ENCODE results near the gene XPR1.

Gene XPR1

DNA sequence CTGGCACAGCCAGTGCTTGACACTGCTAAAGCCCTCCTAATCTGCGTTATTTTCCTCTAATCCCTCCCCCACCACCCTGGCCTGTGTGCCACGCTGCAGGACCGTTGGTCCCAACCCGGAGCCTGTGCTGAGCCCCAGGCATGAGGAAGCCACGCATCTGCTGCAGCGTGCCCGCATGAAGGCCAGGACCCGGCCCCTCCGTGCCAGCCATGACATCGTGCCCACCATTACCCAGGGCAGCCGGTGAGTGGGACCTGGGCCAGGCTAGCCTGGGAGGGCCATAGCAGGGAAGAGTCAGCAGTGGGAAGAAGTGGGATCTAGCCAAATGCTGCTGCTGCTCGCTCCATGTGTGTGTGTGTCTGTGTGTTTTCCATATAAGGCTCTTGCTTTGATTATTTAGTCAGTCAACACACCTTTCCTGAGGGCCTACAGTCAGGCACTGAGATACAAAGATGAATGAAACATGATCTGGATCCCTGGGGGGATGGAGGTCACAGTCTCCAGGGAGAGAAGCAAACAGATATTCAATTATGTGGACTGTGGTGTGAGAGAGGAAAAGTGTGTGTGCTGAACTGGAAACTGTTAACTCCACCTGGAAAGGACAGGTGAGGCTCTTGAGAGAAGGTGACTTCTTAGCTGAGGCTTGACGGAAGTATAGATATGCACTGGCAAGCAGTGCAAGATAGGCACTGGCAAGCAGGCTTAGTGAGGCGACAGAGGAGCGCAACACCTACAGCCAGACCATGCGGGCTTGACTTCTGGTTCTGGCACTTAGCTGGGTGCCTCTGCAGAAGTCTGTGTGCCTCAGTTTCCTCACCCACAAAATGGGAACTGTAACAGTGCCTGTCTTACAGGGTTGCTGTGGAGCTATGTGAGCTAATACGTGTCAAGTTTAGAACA, 296.8 kb downstream of the XPR1 start:
- no peak for DNase-seq (ENCODE audit: low read depth, low spot score)
- H3K4me3 ChIP-seq (ENCODE audit: low read length): no peak overlapping the region

DNA sequence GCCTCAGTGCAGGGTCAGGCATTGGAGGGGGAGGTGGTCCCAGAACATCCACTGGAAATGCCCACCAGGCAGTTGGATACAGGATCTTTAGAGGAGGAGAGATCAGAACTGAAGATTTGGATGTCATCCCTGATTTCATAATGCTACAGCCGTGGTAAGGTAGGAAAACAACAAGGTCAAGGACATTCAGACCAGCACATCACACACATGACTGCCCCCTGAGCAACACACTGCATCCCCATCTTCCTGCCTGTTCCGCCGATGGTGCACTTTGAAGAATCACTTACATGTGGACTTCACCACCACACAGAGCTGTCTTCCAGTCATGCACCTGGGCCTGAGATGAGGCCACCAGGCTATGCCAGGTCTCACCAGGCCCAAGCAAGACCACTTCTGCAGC, 297.6 kb downstream of the XPR1 start:
- no peak for DNase-seq (ENCODE audit: low read depth, low spot score)
- H3K4me3 ChIP-seq (ENCODE audit: low read length): no peak overlapping the region

DNA sequence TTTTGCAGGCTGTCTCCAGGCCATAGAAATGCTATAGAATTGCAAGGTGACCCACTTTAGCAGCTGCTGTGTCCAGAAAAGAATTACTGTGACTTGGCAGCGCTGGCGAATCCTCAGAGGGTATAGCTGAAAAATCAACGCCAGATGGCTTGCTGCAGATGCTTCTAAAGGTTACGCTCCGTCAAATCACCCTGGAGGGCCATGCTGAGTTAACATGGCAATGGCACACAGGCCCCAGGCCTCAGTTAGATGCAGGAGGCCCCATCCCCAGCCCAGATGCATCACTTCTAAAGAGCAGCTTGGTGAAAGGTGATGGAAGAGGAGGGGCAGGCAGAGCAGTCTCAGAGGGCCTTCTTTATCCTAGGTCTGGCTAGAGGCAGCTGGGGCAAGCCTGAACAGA, 298.9 kb downstream of the XPR1 start:
- DNase-seq (ENCODE audit: low read depth, low spot score): no peak
- no peak overlapping the region for H3K4me3 ChIP-seq (ENCODE audit: low read length)

DNA sequence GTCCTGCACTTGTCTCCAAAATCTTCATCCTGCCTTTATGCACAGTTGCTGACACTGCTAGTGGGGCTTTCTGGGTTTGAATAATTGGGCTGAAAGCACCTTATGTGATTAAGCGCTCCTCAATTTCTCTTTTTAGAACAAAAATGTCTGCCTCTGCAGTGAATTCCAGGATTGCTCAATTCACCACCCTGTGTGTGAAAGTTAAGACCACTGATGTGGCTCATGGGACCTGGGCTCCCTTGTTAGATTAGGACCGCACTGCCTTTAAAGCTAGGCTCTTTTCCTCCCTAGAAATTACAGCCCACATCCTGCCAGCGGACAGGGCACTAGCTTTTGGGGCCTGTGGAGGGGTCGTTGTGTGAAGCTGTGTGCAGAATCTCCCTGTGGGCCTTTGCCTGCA, 299.7 kb downstream of the XPR1 start:
- H3K4me3 ChIP-seq (ENCODE audit: low read length): no peak overlapping the region
- no peak for DNase-seq (ENCODE audit: low read depth, low spot score)

DNA sequence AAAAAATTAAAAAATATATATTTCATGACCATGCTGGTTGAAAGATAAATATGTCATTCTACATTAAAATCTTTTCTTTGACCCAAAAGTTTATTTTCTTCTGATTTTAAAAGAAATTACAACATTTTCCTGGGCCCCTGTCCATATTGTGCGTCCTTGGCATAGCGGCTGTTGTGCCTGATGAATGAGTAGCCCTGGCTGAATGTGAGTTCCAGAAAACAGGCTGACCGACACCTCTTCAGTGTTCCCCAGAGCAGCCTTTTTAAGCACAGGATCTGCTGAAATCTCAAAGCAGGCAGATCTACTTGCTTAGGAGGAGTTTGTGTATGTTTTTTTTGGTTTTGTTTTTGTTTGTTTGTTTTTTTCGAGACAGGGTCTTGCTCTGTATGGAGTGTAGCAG, 300.6 kb downstream of the XPR1 start:
- no peak for DNase-seq (ENCODE audit: low read depth, low spot score)
- no peak overlapping the region for H3K4me3 ChIP-seq (ENCODE audit: low read length)

DNA sequence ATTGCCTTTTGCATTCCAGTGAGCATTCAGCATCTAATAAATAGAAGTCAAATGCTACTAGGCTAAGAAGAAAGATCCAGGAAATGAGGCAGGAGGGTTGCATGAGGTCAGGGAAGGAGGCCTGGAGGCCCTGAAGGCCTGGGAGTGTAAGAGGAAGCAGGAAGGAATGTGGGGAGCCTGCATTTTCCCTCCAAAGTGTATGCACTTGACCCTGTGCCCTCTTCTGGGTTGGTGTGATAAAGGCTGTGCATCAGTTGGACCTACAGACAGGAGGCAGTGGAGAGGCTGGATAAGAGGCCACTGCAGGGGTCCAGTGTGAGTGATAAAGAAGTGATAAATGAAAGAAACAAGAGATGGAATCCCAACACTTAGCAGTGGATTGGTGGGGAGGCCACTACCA, 301.3 kb downstream of the XPR1 start:
- no peak for DNase-seq (ENCODE audit: low read depth, low spot score)
- no peak overlapping the region for H3K4me3 ChIP-seq (ENCODE audit: low read length)

DNA sequence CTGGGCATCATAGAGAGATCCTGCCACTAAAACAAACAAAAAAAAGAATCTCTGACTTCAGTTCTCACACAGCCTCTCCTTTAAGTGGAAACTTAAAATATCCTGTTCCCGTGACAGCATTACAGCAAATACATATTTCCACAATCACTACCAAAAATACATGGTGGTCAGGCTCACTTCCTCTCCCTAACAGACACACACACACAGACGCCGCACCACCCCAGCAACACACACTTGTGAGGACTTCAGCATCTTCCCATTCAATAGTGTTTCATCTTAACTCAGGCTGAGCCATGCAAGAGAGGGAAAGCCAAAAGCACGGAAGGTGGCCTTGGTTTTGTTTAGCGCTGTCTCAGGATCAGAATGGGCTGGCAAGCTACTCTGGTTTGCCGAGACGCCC, 302.7 kb downstream of the XPR1 start:
- peak; percentile 72 for DNase-seq (ENCODE audit: low read depth, low spot score)

DNA sequence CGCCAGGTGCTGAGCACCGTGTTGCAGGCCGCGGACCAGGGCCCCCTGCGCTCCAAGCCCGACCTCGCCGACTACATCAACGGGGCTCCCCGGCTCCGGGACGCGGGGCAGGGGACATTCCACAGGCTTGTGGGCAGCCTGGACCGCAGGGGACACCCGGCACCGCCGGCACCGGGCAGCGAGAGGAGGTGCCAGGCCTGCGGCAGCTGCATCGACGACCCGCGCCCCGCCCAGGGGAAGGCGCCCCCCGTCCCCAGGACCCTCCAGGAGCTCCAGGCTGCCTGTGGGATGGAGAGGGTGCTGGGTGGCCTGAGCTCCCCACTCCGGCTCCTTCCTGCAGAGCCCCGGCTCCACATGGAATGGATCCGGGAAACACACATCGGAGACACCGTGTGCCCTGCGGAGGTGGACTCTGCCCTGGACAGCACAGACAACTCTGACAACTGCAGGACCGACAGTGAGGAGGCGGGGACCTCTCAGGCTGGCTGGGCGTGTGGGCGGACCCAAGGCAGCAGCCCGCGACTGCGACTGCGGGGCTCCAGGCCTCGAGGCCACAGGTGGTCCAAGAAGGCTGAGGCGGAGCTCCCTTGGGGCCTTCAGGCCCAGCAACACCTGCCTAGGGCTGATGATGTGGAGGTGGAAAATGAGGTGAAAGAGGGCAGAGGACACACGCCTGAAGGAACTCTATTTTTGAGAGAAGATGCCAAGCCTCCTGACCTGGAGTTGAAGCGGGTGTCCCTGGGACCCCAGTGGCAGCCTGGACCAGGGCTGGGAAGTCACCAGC, 303.7 kb downstream of the XPR1 start:
- no peak overlapping the region for H3K4me3 ChIP-seq (ENCODE audit: low read length)
- DNase-seq (ENCODE audit: low read depth, low spot score): no peak

More for the DNA sequence above, 302.7 kb downstream of the XPR1 start:
- H3K4me3 ChIP-seq (ENCODE audit: low read length): no peak overlapping the region

DNA sequence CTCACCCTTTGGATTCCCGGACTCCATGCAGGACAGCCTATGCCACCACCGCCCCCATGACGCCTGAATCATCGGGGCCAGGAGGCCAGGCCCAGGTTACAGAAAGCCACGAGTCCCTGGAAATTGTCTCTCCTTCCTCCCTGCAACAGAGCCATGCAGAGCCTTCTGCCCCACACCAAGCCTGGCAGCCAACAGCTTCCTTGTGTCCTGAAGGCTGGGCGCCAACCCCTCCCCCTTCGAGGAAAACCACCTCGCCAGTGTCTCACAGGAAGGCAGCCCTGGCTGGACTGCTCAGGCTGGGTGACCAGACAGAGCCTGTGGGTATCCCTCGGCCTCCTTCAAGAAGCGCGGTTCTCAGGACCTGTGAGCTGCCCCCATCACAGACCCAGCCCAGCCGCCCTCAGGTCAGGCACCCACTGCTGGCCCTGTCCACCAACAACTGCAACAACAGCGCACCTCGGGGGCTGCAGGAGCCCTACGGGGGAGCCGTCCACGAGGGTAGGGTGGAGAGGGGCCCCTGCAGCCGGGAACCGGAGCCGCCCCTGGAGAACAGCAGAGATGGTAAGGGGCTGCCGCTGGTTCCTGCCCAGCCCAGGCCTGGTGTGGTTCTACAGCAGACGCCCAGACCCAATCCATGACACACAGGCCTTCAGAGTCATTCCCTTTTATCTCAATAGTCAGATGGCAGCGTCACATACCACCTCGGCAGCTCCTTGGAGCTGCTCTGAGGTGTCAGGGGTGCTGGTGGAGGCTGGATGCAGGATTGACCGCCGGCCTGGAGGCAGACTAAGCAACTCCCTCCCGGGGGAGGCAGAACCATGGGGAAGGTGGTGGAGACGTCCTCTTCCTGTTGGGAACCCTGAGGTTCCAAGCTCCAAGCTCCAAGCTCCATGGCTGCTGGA, 304.5 kb downstream of the XPR1 start:
- DNase-seq (ENCODE audit: low read depth, low spot score): no peak
- no peak overlapping the region for H3K4me3 ChIP-seq (ENCODE audit: low read length)

DNA sequence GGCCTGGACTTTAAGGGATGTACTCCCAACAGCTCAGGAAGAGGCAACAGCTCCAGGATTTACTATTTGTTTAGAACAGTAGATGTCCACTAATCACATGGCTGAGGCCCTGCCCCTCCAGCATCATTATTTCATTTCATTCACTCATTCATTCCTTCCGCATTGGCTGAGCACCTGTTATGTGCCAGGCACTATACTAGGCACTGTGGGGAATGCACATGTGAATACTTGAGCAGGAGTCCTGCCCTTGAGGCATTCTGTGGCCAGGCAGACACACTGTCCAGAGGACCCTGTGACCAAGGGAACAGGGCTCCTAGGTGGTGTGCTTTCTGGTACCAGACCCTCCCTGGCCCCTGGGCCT, 305.2 kb downstream of the XPR1 start:
- no peak for DNase-seq (ENCODE audit: low read depth, low spot score)
- no peak overlapping the region for H3K4me3 ChIP-seq (ENCODE audit: low read length)

DNA sequence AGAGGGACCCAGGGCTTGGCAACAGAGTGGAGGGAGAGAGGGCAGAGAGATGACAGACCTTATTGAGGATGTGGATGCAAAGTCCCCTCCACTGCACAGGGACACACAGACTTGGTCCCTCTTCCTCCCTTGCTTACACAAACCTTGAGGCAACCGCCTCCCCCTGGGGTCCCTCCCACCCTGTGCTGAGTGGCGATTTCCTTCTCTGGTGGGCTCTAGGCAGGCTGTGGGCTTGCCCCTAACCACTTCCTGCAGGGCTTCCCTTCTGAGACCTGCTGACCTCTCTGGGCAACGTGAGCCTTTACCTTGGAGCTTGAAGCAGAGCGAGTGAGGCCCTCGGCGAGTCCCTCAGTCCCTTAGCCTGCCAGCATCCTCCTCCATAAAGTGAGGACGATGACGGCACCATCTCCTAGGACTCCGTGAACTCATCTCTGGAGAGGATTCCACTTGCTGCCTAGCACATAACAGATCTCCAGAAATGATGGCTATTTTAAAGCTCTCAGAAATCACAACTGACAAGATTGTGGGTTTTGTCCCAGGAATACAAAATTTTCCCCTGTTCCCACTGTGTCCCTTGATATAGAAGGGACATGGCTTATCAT, 305.9 kb downstream of the XPR1 start:
- H3K4me3 ChIP-seq (ENCODE audit: low read length): no peak overlapping the region
- DNase-seq (ENCODE audit: low read depth, low spot score): no peak

DNA sequence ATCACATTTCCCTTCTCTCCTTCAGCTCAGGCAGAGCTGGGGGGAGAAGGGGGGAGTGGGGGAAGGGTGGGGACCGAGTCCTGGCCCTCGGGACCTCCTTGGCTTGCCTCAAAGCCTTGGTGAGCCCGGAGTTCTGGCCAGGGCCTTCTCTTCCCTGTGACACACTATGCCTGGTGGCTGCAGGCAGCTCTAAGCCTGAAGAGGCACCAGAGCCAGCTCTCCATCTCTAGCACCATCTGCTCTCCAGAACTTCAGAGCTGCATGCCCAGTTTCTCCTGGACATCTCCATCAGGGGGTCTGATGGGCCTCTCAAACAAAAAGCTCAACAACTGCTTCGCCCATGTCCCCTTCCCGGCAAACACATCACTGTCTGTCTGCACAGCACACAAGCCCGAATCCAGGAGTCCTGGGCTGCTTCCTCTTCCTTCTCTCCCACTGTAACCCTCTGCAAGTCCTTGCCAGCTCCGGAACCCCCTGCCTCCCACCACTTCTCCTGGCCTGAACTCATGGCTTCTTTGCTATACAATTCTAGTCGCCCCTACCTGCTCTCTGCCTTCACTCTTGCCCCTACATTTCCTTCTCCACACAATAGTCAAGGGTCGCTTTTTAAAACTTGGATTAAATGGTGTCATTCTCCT, 307.4 kb downstream of the XPR1 start:
- H3K4me3 ChIP-seq (ENCODE audit: low read length): no peak overlapping the region
- DNase-seq (ENCODE audit: low read depth, low spot score): no peak

DNA sequence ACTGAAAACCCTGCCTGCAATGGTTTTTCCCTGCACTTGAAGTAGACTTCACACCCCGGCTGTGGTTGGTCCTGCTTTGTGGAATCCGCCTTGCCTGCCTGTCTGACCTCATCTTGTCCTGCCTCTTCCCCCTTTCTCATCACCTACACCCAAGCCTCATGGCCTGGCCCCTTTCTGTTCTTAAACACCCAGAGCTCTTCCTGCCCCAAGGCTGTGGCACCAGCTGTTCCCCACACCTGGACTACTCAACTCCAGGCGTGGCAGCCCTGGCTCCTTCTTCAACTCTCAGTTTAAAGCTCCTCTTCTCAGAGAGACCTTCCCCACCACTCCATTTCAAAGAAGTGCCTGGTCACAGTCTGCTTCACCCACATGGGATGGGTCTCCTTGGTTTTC, 307.9 kb downstream of the XPR1 start:
- no peak overlapping the region for H3K4me3 ChIP-seq (ENCODE audit: low read length)
- DNase-seq (ENCODE audit: low read depth, low spot score): no peak

Measured in Jurkat, Clone E6-1 (cell line).